Tibial nerve (tissue), 4 donors: Measurements from ENCODE around the gene HOMEZ. TPM values are rescaled to one million over a fixed set of nuclear protein-coding genes. Genes with fewer than 3 reads are reported as not detected.

ENCODE experiments used
- DNase-seq, 2 donors: peaks; one replicate each; pipeline ENCODE4 v3.0.0-alpha.2; 2019; ENCODE audit warnings: low spot score in 2 of 2
- H3K27ac ChIP-seq, 4 donors: fragments of 200-600 bp; sonication (generic) in 3 of 4; one replicate each; pipeline ENCODE4 v1.5.1; 2017 to 2019; ENCODE audit warnings: mild to moderate bottlenecking in 1 of 4
- H3K27me3 ChIP-seq, 2 donors: fragments of 200-600 bp; sonication (generic) in 1 of 2; one replicate each; pipeline versions ENCODE4 v1.5.1 to v1.6.0; 2017 to 2019
- H3K36me3 ChIP-seq, 3 donors: fragments of 200-600 bp; sonication (generic); one replicate each; pipeline ENCODE4 v1.5.1; 2018 to 2019
- H3K4me1 ChIP-seq, 4 donors: fragments of 200-600 bp; sonication (generic) in 3 of 4; one replicate each; pipeline ENCODE4 v1.5.1; 2017 to 2019
- H3K4me3 ChIP-seq, 4 donors: fragments of 200-600 bp; sonication (generic) in 3 of 4; one replicate each; pipeline ENCODE4 v1.5.1; 2017 to 2019; ENCODE audit warnings: mild to moderate bottlenecking in 1 of 4, moderate library complexity in 1 of 4
- H3K9me3 ChIP-seq, 4 donors: fragments of 200-600 bp; sonication (generic) in 3 of 4; one replicate each; pipeline ENCODE4 v1.5.1; 2017 to 2019
- CTCF ChIP-seq, 5 experiments: fragments of 200-600 bp in 3 of 5; fragments of 450-650 bp in 2 of 5; sonication (generic) in 3 of 5; IDR thresholded peaks; one replicate each; pipeline ENCODE4 v1.5.1; 2016 to 2019; ENCODE audit warnings: antibody characterized with exemption in 5 of 5, mild to moderate bottlenecking in 3 of 5, moderate library complexity in 2 of 5
- EP300 ChIP-seq, 2 donors: sonication (generic); formaldehyde crosslinking; IDR thresholded peaks; one replicate each; pipeline ENCODE4 v1.6.1; 2017; ENCODE audit warnings: antibody characterized with exemption in 2 of 2, mild to moderate bottlenecking in 1 of 2
- POLR2A ChIP-seq, 2 donors: fragments of 450-650 bp; IDR thresholded peaks; one replicate each; pipeline ENCODE4 v1.6.1; 2017; ENCODE audit warnings: antibody characterized with exemption in 2 of 2, mild to moderate bottlenecking in 2 of 2, moderate library complexity in 2 of 2
- WGBS, 2 donors: methylation state at CpG; one replicate each; pipeline ENCODE4 v1.1.5; 2018; 5-methylcytosine and 5-hydroxymethylcytosine counted together
- total RNA-seq, 4 donors: library from RNA; depleted of rRNA; stranded (reverse); fragments of >200 nt; gene quantifications; one replicate each; pipeline ENCODE4 v1.1.0, GENCODE V29; 2016

The HOMEZ gene
- total RNA-seq, 4 donors from 2014 or later = 7.5 to 35.2 (median 10.2) TPM

- peaks cover 5 to 35% (median 19%) of the 10 kb centered on the region in 4 donors for H3K4me1 ChIP-seq
- H3K9me3 ChIP-seq = no peaks in the 10 kb centered on the region
- WGBS, 2 donors = 5 to 6% methylated on average over 32 to 36 of the region's 63 CpGs
- TF ChIP-seq POLR2A (IDR thresholded peaks at IDR 0.05) (peak; percentile 60 to 79), CTCF (IDR thresholded peaks at IDR 0.05) (peak in 1 of 5 experiments; percentile 36), EP300 (IDR thresholded peaks at IDR 0.05) (peak; percentile 80 to 94)
- peaks cover 0 to 30% (median 19%) of the 10 kb centered on the region in 3 donors for H3K36me3 ChIP-seq
- peak; percentile 99 for DNase-seq
- no peaks in the 10 kb centered on the region for H3K27me3 ChIP-seq
- H3K4me3 ChIP-seq = peak within 1 kb of the TSS; percentile 78 to 99 (median 97)
- H3K27ac ChIP-seq = peak within 1 kb of the TSS; percentile 94 to 99 (median 96)
Observed at GRCh38 chr14:23320584-23321571, 34.9 kb upstream of the HOMEZ start, which contains the start of gene PABPN1. Gene PABPN1 (plus strand): TSS chr14:23321457. CDS start chr14:23321470, 13 bp downstream.

DNA sequence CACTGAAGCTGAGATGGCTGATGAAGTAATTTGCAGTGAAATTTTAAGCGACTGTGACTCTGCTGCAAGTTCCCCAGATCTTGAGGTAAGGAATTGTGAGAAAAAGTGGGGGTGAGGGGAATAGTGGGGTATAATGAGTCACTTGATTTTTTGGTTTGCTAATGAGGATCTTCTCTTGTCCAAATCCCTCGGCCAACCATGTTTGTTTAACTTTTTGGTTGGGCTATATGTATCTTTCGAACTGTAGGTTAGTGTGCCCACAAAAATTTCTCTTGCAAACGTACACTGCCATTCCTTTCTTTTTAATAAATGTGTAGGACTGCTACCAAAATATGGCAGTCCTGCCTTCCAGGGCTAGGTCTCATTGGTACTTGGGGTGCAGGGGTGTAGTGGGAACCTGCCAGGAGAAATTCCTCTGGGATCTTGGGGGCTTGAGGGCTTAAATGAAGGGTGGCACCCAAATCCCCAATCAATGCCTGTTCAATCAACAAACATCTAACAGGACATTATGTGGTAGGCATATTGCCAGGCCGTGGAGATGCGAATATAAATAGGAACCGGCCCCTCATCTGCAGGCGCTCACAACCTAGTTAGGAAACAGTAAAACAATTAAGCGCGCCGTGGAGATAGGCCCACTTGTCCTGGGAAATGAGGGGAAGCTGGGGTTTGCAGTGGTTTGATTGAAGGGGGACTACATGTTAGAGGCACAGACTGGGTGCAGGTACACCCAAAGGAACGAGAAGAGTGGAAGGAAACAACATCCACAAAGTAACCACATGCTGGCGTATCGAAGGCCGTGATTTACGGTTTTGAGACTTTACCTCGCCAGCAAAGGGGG is 34.0 kb upstream of the HOMEZ start:
- no peak for TF ChIP-seq EP300 (IDR thresholded peaks at IDR 0.05)
- no peak for TF ChIP-seq CTCF (IDR thresholded peaks at IDR 0.05)
- TF ChIP-seq POLR2A (IDR thresholded peaks at IDR 0.05) = no peak
- H3K36me3 ChIP-seq = peaks cover 0 to 22% (median 18%) of the 10 kb centered on the region in 3 donors
- 85 to 89% methylated on average over 17 of the region's 17 CpGs for WGBS, 2 donors
- H3K27me3 ChIP-seq = no peaks in the 10 kb centered on the region
- peaks cover 5 to 35% (median 19%) of the 10 kb centered on the region in 4 donors for H3K4me1 ChIP-seq
- peak overlapping the region; percentile 90 to 98 (median 95) for H3K27ac ChIP-seq
- H3K9me3 ChIP-seq = no peaks in the 10 kb centered on the region
- peak overlapping the region; percentile 28 to 78 (median 38) for H3K4me3 ChIP-seq
- DNase-seq = no peak

- Histone ChIP-seq H3K4me1 (peaks cover 0 to 9% (median 7%) of the 10 kb centered on the region in 4 donors), H3K36me3 (peaks cover 0 to 12% (median 0%) of the 10 kb centered on the region in 3 donors), H3K27ac (no peak overlapping the region), H3K27me3 (no peaks in the 10 kb centered on the region), H3K9me3 (no peaks in the 10 kb centered on the region), H3K4me3 (no peak overlapping the region)
- no peak for TF ChIP-seq POLR2A (IDR thresholded peaks at IDR 0.05)
- no peak for TF ChIP-seq EP300 (IDR thresholded peaks at IDR 0.05)
- TF ChIP-seq CTCF (IDR thresholded peaks at IDR 0.05) = no peak
- DNase-seq = no peak
- 83 to 85% methylated on average over 5 of the region's 5 CpGs for WGBS, 2 donors
Observed at GRCh38 chr14:23316300-23316699, 30.4 kb upstream of the HOMEZ start.

DNA sequence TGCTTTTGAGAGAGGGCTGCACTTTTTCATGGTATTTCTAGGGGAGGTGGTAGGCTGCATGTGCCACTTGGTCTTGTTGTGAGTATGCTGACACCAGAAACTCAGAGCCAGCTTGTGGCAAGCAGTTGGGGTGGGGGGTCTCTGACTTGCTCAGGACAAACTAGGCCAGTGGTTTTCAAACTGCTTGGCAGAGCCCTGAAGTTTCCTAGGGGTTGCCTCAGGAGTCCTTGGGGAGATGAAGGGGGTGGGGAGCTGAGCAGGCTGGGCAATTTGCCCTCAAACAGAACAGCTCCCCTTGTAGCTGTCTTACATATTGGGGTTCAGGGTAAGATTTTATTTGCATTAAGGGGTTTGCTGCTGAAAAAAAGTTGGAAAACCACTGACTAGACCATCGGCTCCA is 24.6 kb upstream of the HOMEZ start:
- H3K9me3 ChIP-seq = no peaks in the 10 kb centered on the region
- H3K4me1 ChIP-seq = peaks cover 5 to 36% (median 25%) of the 10 kb centered on the region in 4 donors
- DNase-seq = no peak
- peaks cover 0 to 49% (median 0%) of the 10 kb centered on the region in 3 donors for H3K36me3 ChIP-seq
- WGBS, 2 donors = 79 to 100% methylated on average over 1 of the region's 1 CpG
- TF ChIP-seq POLR2A (IDR thresholded peaks at IDR 0.05) = no peak
- TF ChIP-seq CTCF (IDR thresholded peaks at IDR 0.05) = no peak
- TF ChIP-seq EP300 (IDR thresholded peaks at IDR 0.05) = no peak
- H3K4me3 ChIP-seq = no peak overlapping the region
- H3K27me3 ChIP-seq = no peaks in the 10 kb centered on the region
- no peak overlapping the region for H3K27ac ChIP-seq
